HepG2 (cell line): Measurements from ENCODE around the gene GRID1.

Experiments used
- MBNL3 ChIP-seq: fragments of 250-450 bp; sonication (Bioruptor Pico); conservative IDR thresholded peaks from 2 replicates; pipeline ENCODE4 v1.8.0; 2022; ENCODE audit warnings: mild to moderate bottlenecking, inconsistent platforms
- NFKBIZ ChIP-seq: IDR thresholded peaks from 2 replicates; pipeline ENCODE4 v1.6.1; 2018; ENCODE audit warnings: missing genetic modification reagents, missing compliant biosample characterization
- NR1H2 ChIP-seq: sonication (generic); formaldehyde crosslinking; IDR thresholded peaks from 2 replicates; pipeline ENCODE4 v1.8.1; 2022; ENCODE audit warnings: low read depth, missing genetic modification reagents, borderline replicate concordance
- ZNF792 ChIP-seq: IDR thresholded peaks from 2 replicates; pipeline ENCODE4 v1.6.1; 2016
- TF ChIP-seq, protein P1 (sequence below): sonication (generic); formaldehyde crosslinking; IDR thresholded peaks from 2 replicates; pipeline ENCODE4 v1.5.0; 2020; ENCODE audit warnings: mild to moderate bottlenecking, missing genetic modification reagents, moderate library complexity
- TF ChIP-seq, protein P2 (sequence below): sonication (generic); formaldehyde crosslinking; IDR thresholded peaks from 2 replicates; pipeline ENCODE4 v1.4.0; 2020; ENCODE audit warnings: mild to moderate bottlenecking, missing genetic modification reagents
- TF ChIP-seq, protein P3 (sequence below): sonication (generic); formaldehyde crosslinking; IDR thresholded peaks from 2 replicates; pipeline ENCODE4 v1.4.0; 2020; ENCODE audit warnings: missing genetic modification reagents

DNA sequence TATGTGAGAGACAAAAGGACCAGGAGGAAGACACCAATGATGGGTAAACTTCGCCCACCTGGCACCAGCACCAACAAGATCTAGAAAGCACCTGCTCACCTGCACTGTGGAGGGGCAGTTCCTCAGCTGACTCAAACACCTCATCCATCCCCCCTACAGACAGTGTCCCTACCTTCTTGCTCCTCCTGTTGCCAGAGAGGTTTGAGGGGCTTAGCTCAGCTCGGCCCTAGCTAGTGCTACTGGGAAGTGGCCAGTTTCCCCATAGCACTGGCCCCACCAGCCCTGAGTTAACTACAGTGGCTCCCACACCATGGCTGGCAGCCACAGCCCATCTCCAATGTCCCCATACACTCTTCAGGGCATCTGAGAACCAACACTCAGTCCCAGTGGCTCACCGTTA is 70.8 kb downstream of the GRID1 start:
- no peak for TF ChIP-seq NR1H2
- no peak for TF ChIP-seq ZNF792
- TF ChIP-seq, protein P1, sequence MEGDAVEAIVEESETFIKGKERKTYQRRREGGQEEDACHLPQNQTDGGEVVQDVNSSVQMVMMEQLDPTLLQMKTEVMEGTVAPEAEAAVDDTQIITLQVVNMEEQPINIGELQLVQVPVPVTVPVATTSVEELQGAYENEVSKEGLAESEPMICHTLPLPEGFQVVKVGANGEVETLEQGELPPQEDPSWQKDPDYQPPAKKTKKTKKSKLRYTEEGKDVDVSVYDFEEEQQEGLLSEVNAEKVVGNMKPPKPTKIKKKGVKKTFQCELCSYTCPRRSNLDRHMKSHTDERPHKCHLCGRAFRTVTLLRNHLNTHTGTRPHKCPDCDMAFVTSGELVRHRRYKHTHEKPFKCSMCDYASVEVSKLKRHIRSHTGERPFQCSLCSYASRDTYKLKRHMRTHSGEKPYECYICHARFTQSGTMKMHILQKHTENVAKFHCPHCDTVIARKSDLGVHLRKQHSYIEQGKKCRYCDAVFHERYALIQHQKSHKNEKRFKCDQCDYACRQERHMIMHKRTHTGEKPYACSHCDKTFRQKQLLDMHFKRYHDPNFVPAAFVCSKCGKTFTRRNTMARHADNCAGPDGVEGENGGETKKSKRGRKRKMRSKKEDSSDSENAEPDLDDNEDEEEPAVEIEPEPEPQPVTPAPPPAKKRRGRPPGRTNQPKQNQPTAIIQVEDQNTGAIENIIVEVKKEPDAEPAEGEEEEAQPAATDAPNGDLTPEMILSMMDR (CRISPR knock-in tag) = no peak
- no peak for TF ChIP-seq NFKBIZ (CRISPR knock-in tag)
- TF ChIP-seq, protein P2, sequence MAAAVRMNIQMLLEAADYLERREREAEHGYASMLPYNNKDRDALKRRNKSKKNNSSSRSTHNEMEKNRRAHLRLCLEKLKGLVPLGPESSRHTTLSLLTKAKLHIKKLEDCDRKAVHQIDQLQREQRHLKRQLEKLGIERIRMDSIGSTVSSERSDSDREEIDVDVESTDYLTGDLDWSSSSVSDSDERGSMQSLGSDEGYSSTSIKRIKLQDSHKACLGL (CRISPR knock-in tag) = no peak
- TF ChIP-seq, protein P3, sequence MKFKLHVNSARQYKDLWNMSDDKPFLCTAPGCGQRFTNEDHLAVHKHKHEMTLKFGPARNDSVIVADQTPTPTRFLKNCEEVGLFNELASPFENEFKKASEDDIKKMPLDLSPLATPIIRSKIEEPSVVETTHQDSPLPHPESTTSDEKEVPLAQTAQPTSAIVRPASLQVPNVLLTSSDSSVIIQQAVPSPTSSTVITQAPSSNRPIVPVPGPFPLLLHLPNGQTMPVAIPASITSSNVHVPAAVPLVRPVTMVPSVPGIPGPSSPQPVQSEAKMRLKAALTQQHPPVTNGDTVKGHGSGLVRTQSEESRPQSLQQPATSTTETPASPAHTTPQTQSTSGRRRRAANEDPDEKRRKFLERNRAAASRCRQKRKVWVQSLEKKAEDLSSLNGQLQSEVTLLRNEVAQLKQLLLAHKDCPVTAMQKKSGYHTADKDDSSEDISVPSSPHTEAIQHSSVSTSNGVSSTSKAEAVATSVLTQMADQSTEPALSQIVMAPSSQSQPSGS (CRISPR knock-in tag) = no peak
- TF ChIP-seq MBNL3 (CRISPR knock-in tag) = no peak
